ENCODE data around the gene COL28A1.

- TF ChIP-seq CTCF (IDR thresholded peaks at IDR 0.05; ENCODE audit: low read length), result no peak
- TF ChIP-seq EZH2 (IDR thresholded peaks at IDR 0.05; ENCODE audit: borderline replicate concordance, low read length), result no peak
Measured at GRCh38 chr7:7582596-7582995, 46.9 kb upstream of the COL28A1 start.

Data from OCI-LY1 (cell line).